VCaP (cell line): Measurements from ENCODE around the gene IGSF22.
A peak's percentile ranks its signal among the peaks of the same experiment; 100 is the strongest.
"Not testable (repeated sequence)": the region's sequence is repeated elsewhere in the genome, so short reads cannot be mapped to it uniquely, and the experiment has no call there.

ENCODE experiments used
- H3K27ac ChIP-seq: fragments of 450-650 bp; 2 replicates; pipeline ENCODE4 v1.5.1; 2017
- TF ChIP-seq, protein P1 (sequence below): fragments of 450-650 bp; conservative IDR thresholded peaks from 2 replicates; pipeline ENCODE4 v1.5.1; 2017; ENCODE audit warnings: mild to moderate bottlenecking, moderate library complexity

IGSF22 gene

GRCh38 chr11:18698341-18699268, 27.4 kb downstream of the IGSF22 start, which contains the start of gene TMEM86A:
Gene TMEM86A, plus strand, starts transcription at chr11:18698779. Its CDS starts 108 bp downstream, at chr11:18698887.
- peak within 1 kb of the TSS; percentile 79 for H3K27ac ChIP-seq

GRCh38 chr11:18697576-18697975, 28.4 kb downstream of the IGSF22 start:
- TF ChIP-seq, protein P1, sequence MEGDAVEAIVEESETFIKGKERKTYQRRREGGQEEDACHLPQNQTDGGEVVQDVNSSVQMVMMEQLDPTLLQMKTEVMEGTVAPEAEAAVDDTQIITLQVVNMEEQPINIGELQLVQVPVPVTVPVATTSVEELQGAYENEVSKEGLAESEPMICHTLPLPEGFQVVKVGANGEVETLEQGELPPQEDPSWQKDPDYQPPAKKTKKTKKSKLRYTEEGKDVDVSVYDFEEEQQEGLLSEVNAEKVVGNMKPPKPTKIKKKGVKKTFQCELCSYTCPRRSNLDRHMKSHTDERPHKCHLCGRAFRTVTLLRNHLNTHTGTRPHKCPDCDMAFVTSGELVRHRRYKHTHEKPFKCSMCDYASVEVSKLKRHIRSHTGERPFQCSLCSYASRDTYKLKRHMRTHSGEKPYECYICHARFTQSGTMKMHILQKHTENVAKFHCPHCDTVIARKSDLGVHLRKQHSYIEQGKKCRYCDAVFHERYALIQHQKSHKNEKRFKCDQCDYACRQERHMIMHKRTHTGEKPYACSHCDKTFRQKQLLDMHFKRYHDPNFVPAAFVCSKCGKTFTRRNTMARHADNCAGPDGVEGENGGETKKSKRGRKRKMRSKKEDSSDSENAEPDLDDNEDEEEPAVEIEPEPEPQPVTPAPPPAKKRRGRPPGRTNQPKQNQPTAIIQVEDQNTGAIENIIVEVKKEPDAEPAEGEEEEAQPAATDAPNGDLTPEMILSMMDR, result no peak
- H3K27ac ChIP-seq, result peak overlapping the region; percentile 79

More at GRCh38 chr11:18698341-18699268, 27.4 kb downstream of the IGSF22 start, which contains the start of gene TMEM86A:
- TF ChIP-seq, protein P1, result no peak

GRCh38 chr11:18696638-18697225, 29.3 kb downstream of the IGSF22 start:
- H3K27ac ChIP-seq, result no peak overlapping the region
- TF ChIP-seq, protein P1, result no peak

GRCh38 chr11:18692941-18693760, 32.8 kb downstream of the IGSF22 start:
- TF ChIP-seq, protein P1, result no peak
- peak overlapping the region; percentile 83 for H3K27ac ChIP-seq

DNA sequence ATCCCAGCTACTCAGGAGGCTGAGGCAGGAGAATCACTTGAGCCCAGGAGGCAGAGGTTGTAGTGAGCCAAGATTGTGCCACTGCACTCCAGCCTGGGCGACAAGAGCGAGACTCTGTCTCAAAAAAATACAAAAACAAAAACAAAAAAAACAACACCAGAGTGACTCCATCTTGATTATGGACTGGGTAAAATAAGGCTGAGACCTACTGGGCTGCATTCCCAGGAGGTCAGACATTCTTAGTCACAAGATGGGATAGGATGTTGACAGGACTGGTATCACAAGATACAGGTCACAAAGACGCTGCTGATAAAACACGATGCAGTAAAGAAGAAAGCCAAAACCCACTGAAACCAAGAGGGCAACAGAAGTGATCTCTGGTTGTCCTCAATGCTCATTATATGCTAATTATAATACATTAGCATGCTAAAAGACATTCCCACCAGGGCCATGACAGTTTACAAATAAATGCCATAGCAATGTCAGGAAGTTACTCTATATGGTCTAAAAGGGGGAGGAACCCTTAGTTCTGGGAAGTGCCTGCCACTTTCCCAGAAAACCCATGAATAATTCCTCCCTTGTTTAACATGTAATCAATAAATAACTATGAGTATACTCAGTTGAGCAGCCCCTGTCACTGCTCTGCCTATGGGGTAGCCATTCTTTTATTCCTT, 34.4 kb downstream of the IGSF22 start:
- peak overlapping the region; percentile 83; the same call in 1 of the 2 replicates for H3K27ac ChIP-seq

DNA sequence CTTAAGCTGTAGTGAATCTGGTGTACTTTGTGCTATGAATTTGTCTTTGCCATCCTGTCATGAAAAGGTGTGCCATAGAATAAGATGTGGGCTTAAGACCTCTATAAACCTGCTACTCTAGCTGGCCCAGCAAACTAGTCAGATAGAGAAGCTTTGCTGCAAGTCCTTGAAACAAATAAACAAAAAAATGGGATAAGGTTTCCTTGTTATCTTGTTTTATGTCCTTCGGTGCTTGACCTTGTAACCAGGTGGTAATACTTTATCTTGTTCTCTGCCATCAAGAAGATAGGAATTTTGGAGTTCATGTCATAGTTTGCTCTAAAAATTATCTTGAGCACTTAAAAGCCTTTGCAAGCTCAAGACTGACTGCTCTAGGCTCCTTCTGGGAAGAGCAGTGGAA, 41.7 kb downstream of the IGSF22 start:
- TF ChIP-seq, protein P1, result no peak
- H3K27ac ChIP-seq, result no peak overlapping the region

DNA sequence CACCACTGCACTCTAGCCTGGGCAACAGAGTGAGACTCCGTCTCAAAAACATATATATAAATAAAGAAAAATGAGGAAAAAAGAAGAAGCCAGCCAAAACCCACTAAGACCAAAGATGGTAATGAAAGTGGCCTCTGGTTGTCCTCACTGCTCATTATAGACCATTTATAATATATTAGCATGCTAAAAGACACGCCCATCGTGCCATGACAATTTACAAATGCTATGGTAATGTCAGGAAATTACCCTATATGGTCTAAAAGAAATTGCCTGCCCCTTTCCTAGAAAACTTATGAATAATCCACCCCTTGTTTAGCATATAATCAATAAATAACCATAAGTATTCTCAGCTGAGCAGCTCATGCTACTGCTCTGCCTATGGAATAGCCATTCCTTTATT, 43.5 kb downstream of the IGSF22 start:
- H3K27ac ChIP-seq, result no peak overlapping the region
- TF ChIP-seq, protein P1, result no peak

- H3K27ac ChIP-seq, result not testable (repeated sequence)
These were observed 44.0 kb downstream of the IGSF22 start for GRCh38 chr11:18681949-18682348.
